Stimulated activated CD4-positive, alpha-beta T cell treated with anti-CD3 and anti-CD28 coated beads, Interleukin-15, amount 100 ng/mL, for 48 hours (primary cell): Measurements from ENCODE around the gene COPS2.
"Not testable (repeated sequence)": the region's sequence is repeated elsewhere in the genome, so short reads cannot be mapped to it uniquely, and the experiment has no call there.

ENCODE experiments used
- DNase-seq, 2 donors: peaks; one replicate each; pipeline ENCODE4 v3.0.0-alpha.2; 2020; ENCODE audit warnings: low read depth in 2 of 2

The COPS2 gene

GRCh38 chr15:49155110-49155833 lies at the start of gene COPS2:
Gene COPS2, minus strand, starts transcription at chr15:49155599. Its CDS starts 21 bp downstream, at chr15:49155578.
- peak; percentile 86 to 89 for DNase-seq

- no peak for DNase-seq
Observed at GRCh38 chr15:49200347-49200746, 44.9 kb upstream of the COPS2 start.

- no peak for DNase-seq
Observed at GRCh38 chr15:49199666-49200065, 44.3 kb upstream of the COPS2 start.

- DNase-seq: no peak
Observed at GRCh38 chr15:49196856-49197255, 41.5 kb upstream of the COPS2 start.

- no peak for DNase-seq
Observed at GRCh38 chr15:49191892-49192291, 36.5 kb upstream of the COPS2 start.

- DNase-seq: no peak
Observed at GRCh38 chr15:49190586-49190985, 35.2 kb upstream of the COPS2 start.

- DNase-seq: no peak
Observed at GRCh38 chr15:49189631-49190030, 34.2 kb upstream of the COPS2 start.

- DNase-seq: no peak
Observed at GRCh38 chr15:49188933-49189332, 33.5 kb upstream of the COPS2 start.

GRCh38 chr15:49187549-49188245 lies 32.3 kb upstream of the COPS2 start:
- DNase-seq: no peak

- DNase-seq: no peak
Observed at GRCh38 chr15:49185473-49185872, 30.1 kb upstream of the COPS2 start.

GRCh38 chr15:49183741-49184140 lies 28.3 kb upstream of the COPS2 start:
- not testable (repeated sequence) for DNase-seq

- no peak for DNase-seq
Observed at GRCh38 chr15:49182128-49182527, 26.7 kb upstream of the COPS2 start.

GRCh38 chr15:49179433-49180190 lies 24.2 kb upstream of the COPS2 start:
- no peak for DNase-seq

- DNase-seq: no peak
Observed at GRCh38 chr15:49178497-49178896, 23.1 kb upstream of the COPS2 start.

- DNase-seq: not testable (repeated sequence)
Observed at GRCh38 chr15:49175582-49176397, 20.4 kb upstream of the COPS2 start.

GRCh38 chr15:49174902-49175301 lies 19.5 kb upstream of the COPS2 start:
- DNase-seq: no peak

GRCh38 chr15:49171790-49172189 lies 16.4 kb upstream of the COPS2 start:
- DNase-seq: no peak

GRCh38 chr15:49169880-49170597 lies 14.6 kb upstream of the COPS2 start, which contains the start of gene GALK2:
Gene GALK2, plus strand, starts transcription at chr15:49170247. Its CDS starts 76 bp downstream, at chr15:49170323.
- peak; percentile 74 to 76 for DNase-seq

GRCh38 chr15:49168016-49168415 lies 12.6 kb upstream of the COPS2 start:
- no peak for DNase-seq

- DNase-seq: no peak
Observed at GRCh38 chr15:49164865-49165264, 9.5 kb upstream of the COPS2 start.

GRCh38 chr15:49163678-49164077 lies 8.3 kb upstream of the COPS2 start:
- no peak for DNase-seq
